HG02610 (cell line): ENCODE data around the gene CLCN4.

Experiments used
- ATAC-seq: cut with Tn5 transposase; IDR thresholded peaks from one replicate; pipeline ENCODE4 v1.9.1; 2021; ENCODE audit warnings: mild to moderate bottlenecking, moderate library complexity; ENCODE audit not compliant: unreplicated experiment

Gene CLCN4

DNA sequence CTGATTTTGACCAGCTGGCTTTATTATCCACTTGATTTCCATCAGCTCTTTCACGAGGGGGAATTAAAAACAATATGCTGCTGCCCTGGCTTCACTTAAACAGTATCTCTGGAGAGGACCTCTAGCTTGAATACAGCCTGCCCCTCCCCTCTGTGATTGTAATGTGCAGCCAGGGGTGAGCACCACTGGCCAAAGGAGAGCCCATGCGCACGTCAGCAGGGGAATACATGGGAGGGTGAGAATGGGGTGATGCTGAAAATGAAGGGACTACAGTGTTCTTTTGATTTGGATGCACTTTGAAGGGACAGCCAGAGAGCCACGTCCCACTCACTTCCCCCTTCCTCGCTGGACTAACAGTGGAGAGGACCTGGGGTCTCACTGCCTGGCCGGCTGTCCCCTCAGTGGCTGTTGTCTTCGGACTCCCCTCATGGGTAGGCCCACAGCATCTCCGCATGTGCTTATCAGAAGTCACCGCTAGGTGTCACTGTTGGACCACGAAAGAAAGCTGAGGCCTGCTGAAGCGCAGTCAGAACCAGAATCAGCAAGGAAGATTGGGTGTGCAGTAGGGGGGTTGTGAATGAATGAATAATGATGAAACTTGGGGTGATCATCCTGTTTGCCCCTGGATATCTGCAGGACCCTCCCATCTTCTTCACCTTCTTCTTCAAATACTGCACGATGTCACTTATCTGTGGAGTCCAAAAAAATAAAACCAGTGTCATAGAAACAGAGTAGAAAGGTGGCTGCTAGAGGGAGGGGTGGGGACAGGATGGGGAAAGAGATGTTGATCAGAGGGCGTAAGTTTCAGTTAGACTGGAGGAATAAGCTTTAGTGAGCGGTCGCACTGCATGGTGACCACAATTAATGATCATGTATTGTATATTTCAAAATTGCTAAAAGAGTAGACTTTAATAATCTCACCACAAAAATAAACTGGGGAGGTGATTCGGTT lies 32.8 kb downstream of the CLCN4 start:
- ATAC-seq = peak; percentile 73

DNA sequence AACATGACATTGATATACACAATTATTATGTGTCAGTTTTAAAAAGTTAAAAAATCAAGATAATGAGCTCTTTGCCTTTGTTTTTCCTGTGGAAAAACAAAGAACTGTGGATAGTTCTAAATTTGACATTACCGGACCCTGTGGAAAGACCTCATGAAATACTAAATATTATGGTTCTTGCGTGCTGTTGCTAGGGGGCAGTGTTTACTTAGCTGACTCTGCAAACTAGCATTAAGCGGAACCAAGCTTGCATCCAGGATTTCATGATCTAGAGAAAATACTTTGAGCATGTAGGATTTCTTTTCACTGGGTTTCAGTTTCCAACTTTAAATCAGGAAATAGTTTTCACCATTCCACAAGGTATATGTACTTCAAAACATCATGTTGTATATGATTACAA lies 33.6 kb downstream of the CLCN4 start:
- ATAC-seq = no peak

DNA sequence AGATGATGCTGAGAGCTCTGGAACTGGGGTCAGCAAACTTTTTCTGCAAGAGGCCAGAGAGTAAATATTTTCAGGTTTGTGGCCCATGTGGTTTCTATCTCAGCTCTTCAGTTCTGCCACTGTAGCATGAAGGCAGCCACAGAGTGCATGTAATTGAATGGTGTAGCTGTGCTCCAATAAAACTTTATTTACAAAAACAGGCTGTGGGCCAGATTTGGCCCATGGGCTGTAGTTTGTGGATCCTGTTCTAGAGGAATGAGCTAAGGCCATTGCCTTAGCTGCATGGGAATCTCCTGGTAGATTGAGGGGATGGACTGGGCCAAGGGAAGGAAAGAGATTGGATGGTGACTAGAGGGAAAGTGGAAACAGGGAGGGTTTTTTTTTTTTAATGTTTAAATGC lies 36.8 kb downstream of the CLCN4 start:
- no peak for ATAC-seq

DNA sequence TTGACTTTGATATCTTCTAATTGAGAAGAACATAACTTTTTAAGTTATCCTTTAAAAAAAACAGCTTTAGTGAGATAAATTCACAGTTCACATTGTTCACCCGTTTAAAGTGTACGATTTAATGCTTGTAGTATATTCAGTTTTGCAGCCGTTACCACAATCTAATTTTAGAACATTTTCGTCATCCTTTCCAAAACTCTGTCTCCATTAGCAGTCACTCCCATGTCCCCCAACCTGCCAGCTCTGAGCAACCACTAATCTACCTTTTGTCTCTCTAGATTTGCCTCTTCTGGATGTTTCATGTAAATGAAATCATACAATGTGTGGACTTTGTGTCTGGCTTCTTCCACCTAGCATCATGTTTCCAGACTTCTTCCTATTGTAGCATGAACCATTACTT lies 38.6 kb downstream of the CLCN4 start:
- no peak for ATAC-seq

DNA sequence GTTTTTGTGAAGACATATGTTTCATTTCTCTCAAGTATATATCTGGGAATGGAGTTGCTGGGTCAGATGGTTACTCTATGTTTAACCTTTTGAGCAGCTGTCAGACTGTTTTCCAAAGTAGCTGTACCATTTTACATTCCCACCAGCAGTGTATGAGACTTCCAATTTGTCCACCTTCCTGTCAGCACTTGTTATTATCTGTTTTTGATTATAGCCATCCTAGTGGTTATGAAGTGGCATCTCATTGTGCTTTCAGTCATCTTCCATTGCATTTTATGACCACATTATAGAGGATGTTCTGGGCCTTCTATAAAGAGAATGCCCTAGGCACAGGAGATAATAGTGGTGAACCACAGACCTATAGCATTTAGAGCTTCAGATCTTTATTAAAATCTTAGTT lies 39.2 kb downstream of the CLCN4 start:
- no peak for ATAC-seq

DNA sequence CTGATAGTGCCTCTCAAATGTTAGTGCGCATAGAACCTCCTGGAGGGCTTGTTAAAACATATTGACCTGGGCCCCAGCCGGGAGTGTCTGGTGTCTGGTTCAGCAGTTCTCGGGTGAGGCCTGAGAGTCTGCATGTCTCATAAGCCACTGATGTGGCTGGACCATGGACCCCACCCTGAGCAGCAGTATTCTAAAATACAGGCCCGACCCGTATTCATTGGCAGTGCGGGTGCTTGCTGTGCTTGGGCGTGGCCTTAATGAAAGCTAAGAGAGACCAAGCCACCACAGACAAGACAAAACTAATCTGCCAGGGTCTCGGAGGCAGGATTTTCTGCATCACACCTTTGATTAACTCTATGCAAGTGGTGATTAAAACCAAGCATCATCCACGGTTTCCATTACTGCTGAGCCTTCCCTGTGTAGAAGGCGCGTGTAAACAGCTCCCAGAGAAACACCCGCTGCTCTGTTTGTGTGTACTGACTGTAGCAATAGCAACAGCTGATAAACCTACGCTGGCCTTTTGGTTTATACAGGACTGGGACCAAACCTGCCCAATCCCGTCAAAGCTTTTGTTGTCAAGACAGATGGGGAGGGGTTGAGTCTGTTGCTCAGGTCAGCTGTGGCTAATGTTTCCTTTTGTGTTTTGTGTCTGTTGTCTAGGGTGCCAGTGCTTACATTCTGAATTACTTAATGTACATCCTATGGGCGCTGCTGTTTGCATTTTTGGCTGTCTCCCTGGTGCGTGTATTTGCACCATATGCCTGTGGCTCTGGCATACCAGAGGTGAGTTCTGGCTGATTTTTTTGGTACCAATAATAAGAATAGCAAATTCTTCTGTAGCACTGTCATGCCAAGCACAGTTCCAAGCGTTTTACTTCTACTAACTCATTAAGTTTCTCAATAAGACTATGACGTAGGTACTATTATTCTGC lies 40.8 kb downstream of the CLCN4 start:
- no peak for ATAC-seq

DNA sequence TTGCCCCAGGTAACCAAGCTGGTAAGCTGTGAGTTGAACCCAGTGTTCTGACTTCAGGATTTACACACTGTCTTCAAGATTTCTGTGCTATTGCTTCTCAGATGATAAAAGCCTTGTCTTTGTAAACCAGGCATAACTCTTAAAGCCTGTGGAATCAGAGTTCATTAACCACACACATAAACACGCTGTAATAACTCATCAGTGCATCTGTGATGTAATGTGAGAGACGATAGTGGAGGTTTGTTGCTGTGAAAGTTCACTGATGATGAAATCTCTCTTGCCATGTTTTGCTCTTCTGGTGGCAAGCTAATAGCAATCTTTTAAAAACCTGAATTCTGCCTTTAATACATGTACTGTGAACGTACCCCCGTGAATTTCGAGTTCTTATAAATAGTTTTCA lies 41.5 kb downstream of the CLCN4 start:
- no peak for ATAC-seq

DNA sequence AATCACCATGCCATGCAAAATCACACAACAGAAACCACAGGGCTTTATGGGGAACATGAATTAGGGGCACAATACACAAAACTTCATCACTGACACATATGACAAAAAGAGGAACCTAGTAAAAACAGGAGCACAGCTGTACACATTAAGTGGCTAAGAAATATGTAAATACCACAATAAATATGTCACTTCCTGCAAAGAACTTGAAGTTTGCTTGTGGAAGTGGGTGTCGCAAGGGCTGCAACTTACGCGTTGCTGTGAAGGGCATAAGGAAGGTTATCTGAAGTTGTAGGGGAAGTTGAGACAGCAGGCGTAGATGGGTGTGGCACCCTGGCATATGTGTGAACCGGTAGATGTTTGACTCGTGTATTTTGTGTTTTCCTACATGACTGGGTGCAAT lies 42.4 kb downstream of the CLCN4 start:
- no peak for ATAC-seq

DNA sequence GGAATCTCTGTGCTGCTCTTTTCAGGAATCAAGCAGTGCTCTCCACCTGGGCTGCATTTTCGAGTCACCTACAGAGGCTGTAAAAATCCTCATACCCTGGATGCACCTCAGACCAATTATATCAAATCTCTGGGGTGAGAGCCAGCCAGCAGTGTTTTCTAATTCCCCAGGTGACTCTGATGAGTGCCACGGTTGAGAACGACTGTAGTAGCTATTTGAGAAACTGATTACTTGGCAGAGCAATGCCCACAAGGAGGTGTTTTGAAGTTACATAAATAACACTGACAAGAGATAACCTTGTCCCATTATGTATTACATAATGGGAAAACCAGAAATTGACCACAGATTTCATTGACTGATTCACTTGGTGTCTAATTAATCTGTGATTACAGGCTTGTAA lies 46.8 kb downstream of the CLCN4 start:
- ATAC-seq = no peak

DNA sequence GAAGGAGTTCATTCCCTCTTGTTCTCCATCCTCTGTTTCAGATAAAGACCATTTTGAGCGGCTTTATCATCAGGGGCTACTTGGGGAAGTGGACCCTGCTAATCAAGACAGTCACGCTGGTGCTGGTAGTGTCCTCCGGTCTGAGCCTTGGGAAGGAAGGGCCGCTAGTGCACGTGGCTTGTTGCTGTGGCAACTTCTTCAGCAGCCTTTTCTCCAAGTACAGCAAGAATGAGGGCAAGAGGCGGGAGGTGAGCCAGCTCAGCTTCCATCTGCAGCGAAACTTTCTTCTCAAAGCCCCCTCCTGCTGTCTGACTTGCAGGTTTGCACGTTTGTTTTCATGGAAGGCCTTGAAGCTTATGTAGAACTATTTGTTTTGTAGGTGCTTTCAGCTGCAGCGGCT lies 49.5 kb downstream of the CLCN4 start:
- ATAC-seq = no peak

DNA sequence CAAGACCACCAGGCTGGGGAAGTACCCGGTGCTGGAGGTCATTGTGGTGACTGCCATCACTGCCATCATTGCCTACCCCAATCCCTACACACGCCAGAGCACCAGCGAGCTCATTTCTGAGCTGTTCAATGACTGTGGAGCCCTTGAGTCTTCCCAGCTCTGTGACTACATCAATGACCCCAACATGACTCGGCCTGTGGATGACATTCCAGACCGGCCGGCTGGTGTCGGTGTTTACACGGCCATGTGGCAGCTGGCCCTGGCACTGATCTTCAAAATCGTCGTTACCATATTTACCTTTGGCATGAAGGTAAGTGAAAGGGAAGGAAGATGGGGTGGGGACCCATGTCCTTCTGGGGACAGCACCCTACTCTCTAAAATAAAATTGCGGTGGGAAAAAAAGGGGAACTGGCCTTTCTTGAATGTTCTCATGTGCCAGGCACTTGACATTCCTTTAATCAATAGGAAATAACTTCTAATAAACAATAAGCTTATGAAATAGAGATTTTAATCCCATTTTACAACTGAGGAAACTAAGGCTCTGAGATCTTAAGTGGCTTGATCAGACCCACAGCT lies 51.6 kb downstream of the CLCN4 start:
- ATAC-seq = no peak

DNA sequence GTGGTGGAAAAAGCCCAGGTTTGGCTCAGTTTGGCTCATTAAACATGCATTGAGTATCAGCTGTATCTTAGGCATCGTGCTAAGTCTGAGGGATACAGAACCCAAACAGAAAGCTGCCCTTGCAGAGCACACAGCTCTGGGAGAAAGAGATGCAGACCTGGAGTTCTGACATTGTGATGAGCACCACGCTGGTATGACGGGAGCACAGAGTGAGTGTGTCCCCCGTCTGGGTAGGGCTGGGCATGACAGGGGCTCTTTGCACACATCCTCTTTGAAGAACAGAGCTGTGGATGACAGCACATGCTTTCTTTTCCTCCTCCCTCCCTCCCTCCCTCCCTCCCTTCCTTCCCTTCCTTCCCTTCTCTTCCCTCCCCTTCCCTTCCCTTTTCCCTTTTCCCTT lies 52.2 kb downstream of the CLCN4 start:
- ATAC-seq = no peak

DNA sequence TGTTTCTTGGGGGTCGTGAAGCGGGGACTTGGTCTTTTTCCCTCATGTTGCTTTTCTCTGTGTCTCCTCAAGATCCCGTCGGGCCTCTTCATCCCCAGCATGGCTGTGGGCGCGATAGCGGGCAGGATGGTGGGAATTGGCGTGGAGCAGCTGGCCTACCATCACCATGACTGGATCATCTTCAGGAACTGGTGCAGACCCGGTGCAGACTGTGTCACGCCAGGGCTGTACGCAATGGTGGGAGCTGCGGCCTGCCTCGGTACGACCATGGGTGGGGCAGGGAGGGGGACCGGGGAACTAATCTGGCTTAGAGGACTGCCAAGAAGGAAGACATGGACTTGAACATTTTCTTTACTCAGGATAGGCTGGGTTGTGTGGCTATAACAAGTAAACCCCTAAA lies 55.6 kb downstream of the CLCN4 start:
- ATAC-seq = no peak

DNA sequence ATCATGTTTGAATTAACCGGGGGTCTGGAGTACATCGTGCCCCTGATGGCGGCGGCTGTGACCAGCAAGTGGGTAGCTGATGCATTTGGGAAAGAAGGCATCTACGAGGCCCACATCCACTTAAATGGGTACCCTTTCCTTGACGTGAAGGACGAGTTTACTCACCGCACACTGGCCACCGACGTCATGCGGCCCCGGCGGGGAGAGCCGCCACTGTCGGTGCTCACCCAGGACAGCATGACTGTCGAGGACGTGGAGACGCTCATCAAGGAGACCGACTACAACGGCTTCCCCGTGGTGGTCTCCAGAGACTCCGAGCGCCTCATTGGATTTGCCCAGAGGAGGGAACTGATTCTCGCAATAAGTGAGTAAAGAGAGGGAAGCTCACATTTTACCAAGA lies 56.9 kb downstream of the CLCN4 start:
- no peak for ATAC-seq

DNA sequence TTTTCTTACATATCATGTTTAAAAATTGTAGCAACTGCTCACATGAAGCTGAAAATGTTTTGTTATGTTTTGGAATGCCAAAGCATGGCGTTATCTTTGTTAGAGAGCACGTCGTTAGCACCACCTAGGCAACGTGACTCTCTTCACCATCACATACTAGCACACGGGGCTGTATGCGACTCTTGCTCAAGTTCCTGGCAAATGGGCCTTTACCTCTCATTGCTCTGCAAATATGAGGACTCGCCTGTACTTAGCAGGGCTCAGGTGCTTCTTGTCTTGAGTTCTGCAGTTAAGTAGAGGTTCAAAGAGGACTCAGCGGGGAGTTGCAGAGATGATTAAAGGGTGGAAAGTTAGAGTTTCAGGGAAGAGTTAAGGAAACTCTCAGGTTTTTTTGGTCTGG lies 59.4 kb downstream of the CLCN4 start:
- no peak for ATAC-seq

DNA sequence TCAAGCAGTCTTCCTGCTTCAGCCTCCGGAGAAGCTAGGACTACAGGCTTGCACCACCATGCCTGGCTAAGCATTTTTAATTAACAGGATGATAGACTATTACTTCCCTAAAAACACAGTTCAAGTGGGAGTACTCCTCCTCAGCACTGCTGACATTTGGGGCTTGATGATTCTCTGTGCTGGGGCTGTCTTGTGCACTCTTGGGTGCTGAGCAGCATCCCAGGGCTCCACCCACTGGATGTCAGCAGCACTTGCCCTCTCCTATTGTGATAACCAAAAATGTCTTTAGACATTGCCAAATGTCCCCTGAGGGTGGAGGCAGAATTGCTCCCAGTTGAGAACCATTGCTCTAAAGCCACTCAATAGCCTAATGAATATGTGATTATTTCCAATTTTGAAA lies 60.4 kb downstream of the CLCN4 start:
- no peak for ATAC-seq

DNA sequence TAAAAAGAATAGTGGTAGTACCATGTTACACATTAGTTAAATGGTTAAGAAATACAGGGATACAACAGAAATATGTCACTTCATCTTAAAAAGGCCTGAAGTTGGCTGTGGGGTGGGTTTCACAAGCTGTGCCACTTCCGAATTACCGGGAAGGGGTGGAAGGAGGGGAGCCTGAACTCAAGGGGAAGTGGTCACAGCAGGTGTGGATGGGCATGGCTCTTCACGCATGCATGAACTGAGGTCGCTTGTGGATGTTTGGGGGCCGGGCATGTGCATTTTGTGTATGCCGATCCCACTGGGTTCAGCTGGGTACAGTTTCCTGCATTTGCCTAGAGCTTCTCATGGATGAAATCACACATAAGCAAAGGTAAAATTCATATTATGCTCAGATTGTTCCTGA lies 64.9 kb downstream of the CLCN4 start:
- no peak for ATAC-seq

DNA sequence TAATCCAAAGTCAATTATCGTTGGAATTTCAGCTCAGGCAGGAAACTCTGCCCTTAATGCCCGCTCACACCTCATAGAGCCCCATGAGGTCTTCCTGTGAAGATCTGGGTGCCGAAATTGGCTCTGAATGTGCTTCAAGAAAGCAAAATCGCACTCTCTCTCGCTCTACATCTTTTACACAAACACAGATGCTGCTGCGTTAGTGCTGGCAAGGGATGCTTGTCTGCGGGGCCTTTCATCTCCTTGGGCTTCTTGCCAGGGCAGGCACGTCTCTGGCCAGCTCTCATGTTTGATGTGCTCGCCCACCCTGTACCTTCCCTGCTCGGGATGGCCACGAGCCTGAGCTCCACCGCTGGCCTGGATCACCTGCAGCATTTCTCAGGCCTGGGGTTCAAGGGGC lies 66.5 kb downstream of the CLCN4 start:
- ATAC-seq = no peak

DNA sequence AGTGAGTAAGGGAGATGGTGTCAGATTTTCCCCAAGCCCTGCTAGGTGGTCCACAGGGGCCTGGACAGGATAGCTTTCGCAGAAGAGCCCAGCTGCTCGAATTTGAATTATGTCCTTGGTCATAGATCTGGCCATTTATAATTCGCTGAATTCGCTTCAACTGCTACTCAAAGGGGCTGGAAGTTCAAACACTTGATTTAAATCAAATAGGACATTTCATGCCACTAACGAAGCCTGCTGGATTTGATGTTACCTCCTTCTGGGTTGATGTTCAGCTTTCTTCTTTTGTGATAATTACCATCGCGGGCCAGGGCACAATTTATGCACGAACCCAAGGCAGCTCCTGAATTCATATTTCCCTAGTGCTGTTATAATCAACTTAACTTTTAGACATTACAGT lies 67.0 kb downstream of the CLCN4 start:
- ATAC-seq = no peak

DNA sequence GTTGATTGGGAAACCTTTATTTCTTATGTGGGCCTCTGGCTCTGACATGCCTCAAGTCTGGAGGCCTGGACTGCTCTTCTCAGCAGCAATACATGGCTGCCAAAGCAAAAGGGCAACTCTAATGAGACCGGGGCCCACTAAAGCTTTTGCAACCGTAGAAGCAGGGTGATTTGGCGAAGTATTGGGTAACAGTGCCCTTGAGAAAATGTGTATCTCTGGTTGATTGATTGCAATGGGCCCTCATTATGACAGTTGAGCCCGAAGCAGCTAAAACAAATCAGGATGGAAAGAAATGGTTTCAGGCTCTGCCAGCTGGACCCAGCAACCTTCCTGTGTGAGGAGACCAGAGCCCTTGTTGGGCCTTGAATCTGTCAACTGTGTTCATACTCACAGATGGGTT lies 73.4 kb downstream of the CLCN4 start:
- no peak for ATAC-seq

DNA sequence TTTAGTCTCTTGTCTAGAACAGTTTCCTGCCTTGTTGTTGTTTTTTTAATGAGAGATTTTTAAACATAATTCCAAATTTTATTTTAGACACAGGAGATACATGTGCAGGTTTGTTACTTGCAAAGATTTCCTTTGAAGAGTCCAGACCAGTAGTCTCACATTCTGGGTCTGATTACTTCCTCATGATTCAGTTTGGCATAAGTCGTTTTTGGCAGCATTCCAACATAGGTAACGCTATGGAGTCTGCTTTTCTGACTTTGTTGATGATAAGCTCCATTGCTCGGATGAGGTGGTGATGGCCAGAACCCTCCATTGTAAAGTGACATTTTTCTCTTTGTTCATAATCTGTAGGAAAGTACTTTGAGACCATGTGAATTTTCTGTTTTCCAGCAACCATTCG lies 74.7 kb downstream of the CLCN4 start:
- ATAC-seq = no peak

DNA sequence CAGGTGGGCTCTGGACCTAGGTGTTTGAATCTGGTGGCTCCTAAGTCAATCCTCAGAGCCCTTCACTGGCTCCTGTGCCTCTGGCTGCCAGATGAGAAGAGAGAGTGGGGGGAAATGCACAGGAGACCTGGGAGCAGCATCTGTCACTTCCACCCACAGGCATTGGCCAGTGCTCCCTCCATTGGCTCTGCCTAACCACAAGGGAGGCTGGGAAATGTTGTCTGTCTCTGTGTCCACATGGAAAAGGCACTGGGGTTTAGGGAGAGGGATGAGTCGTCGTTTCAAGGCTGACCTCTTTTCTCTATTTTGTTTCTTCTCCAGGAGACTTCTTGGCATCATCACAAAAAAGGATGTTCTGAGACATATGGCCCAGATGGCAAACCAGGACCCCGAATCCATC lies 76.4 kb downstream of the CLCN4 start:
- ATAC-seq = no peak
